ENCODE data around the gene SYNCRIP.
"Not testable (repeated sequence)": the region's sequence is repeated elsewhere in the genome, so short reads cannot be mapped to it uniquely, and the experiment has no call there.

Gene SYNCRIP

DNA sequence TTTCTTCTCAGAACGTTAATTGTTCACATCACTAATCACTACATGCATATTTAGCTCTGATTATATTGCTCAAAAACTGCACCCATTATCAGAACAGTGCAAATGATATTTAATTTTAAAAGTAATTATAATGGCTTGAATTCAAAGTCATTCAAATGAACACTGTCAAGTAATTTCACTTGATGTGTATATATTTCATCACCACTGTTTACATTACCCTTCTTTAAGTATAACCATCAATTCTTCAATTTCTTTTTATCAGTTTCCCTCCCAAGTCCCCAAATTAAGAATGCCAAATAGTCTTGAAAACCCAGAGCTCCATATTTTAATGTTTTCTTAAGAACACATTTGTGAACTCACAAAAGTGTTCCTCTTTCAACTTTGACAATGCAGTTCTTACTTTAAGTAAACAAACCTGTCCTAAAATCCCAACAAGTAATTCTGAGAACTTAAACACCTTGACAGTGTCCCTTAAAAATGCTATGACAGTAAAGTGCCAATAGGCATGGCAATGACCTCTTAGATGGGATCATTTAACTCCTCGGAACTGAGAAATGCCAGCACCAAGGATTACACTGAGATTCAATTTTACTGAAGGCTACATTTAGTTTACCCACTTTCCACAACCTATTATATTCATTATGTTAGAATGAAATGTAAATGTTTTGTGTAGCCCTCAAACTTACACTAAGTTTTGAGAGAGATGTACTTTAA is 32.3 kb downstream of the SYNCRIP start:
- no peak for DNase-seq
- intact Hi-C loops (cut with DNase I), result no loop called here

DNA sequence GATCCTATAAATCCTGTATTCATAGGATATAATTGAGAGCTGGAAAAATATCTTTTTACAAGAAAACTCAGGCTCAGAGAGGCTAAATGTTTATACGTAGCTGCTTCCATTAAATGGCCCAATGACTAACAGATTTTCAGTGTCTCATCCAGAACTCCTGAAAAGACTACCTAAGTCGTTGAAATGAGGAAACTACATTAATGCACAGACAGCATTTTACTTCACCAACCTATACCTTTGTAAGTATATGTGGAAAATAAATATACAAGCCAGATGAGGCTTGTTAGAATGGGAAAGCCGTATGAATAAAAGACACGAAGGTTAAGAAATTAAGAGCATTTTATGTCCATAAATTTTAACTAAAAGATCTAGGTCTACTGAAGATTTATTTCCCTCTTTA is 40.6 kb downstream of the SYNCRIP start:
- no peak for DNase-seq
- intact Hi-C loops (cut with DNase I), result no loop called here

DNA sequence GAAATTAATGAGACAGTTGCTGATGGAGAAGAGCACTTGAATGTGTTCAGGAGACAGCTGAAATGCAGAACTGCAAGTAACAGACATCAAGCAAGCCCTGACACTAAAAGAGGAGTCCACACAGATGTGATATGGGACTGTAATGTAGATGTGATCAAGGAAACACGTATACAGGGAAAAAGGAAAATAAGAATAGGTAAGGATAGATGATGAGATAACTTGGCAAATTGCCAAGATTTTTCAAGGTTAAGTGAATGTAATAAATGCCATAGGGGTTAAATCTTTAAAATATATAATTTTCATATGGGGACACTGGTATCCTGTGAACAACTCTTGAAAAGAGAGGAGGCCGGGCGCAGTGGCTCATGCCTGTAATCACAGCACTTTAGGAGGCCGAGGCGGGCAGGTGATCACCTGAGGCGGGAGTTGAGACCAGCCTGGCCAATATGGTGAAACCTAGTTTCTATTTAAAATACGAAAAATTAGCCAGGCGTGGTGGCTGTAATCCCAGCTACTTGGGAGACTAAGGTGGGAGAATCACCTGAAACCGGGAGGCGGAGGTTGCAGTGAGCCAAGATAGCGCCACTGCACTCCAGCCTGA is 41.9 kb downstream of the SYNCRIP start:
- peak in 2 of 10 donors; percentile 47 to 59 for DNase-seq

DNA sequence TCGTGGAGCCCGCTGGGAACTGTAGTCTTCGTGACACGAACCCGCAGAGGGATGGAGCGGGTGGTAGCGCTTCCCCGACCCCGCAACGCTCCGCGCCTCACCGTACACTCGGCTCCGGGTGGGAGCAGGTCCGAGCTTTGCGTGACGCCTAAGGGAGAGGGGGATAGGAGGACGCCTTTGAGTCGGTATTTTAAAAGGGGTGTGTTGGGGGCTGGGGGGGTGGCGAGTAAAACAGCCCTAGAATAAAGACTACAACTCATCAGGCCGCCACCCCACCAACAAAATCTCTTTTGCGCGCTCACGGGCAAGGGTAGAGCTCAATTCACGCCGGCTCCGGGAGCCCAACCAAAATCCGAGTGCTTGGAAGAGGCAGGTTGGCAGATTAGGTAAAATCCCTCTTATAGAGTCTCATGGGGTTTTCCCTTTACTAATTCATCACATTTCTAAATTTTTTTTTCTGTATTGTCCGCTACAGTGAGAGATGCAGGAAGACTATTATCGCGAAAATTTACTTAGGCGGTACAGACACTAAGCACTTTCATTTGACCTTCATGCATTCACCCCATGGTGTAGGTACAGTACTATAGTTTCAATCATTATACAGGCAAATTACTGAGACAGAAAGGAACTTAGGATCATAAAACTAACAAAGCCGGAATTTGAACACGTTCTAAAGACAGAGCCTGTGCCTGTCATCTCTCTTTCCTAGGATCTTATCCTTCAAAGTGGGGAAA is 48.3 kb downstream of the SYNCRIP start:
- intact Hi-C loops (cut with DNase I), result loop anchor here (1.0 kb wide), 1 partner anchor 49 kb away; no protein-coding TSS in a partner anchor
- peak in 1 of 10 donors; percentile 86 for DNase-seq

More for the DNA sequence above, 41.9 kb downstream of the SYNCRIP start:
- intact Hi-C loops (cut with DNase I), result no loop called here

DNA sequence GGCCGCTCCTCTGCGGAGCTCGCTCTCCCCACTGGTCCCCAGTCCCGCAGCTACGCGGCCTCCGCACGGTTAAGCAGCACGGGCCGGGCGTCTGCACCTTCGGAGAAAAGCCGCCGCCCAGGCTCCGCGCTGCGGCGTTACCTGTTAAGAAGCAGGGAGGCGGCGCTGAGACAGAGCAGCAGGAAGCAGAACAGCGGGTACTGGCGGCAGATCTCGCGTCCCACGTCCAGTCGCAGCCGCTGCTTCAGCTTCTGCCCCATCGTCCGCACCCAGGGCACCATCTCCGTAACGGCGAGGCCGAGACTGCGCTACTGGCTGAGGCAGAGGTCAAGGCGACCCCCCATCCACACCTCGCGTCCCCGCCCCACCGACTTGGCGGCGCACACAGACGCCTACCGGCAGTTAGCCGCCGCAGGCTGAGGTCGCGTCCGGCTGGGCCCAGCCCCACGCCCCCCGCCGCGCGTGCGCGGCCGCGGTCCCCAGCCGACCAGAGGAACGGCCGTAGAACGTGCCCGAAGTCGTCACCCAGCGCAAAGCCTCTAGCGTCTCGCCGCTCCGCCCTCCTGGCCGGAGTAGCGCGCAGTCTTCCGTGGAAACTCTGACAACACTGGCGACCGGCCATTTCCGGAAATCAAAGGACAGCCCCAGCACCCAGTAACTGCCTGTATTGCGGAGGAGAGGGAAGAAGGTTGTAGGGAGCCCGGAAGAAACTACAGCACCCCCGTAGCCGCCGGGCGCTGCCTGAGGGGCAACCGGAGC is 49.1 kb downstream of the SYNCRIP start, which contains the start of gene SNX14:
SNX14 (minus strand) TSS at position 421 of the 759 bp plus-strand sequence; CDS start at position 281, 140 bp downstream.
- peak; percentile 85 to 98 (median 90) for DNase-seq
- intact Hi-C loops (cut with DNase I), result loop anchor here (1.0 kb wide), 1 partner anchor 50 kb away; no protein-coding TSS in a partner anchor

DNA sequence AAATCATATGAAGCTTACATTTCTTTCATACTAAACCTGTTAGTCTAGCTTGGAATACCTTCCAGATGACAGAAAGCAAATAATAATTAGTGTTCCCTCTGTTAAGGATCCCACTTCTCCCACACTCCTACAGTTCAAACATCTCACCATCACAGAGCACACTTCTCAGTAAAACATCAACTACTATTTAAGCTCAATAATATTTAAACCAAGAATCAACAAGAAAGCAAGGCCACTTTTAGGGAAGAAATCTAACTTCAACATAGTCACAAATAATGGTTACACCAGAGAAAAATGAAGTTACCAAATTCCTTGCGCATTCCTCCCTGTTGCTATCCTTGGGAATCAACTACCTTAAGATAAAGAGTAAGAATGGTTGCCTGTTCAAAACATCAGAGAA is 50.7 kb downstream of the SYNCRIP start:
- no peak for DNase-seq
- intact Hi-C loops (cut with DNase I), result no loop called here

DNA sequence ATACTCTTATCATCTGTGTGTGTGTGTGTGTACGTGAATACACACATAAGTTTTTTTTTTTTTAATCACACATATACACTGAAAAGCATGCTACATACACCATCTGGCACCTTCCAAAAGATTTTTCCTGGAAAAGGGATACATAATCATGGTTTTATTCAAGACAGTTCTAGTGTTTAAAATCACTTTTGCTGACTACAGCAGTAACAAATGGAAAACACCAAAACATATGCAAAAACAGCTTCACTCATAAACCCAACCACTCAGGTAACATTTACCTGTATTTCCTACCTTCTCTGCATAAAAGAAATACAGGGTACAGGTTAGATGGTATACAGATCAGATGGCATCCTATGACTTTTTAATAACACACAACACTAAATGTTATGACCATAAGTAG is 51.5 kb downstream of the SYNCRIP start:
- intact Hi-C loops (cut with DNase I), result no loop called here

DNA sequence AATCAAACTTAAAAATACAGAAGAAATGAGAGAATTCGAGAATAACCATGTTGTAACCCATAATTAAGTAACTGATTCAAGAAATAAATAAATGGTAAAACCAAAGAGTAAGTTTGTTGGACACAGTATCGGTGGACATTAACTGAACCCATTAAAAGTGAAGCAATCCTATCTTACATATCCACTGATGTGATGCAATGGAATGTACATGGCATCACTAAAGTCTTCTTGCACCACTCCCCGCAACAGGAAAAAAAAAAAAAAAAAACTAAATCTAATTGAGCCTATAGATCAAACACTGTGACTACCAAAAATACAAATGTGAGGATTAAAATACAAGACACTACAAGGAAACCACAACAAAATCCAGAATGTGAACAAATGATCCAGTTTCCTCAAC is 56.9 kb downstream of the SYNCRIP start:
- intact Hi-C loops (cut with DNase I), result no loop called here
- DNase-seq, result no peak

More for the DNA sequence above, 51.5 kb downstream of the SYNCRIP start:
- DNase-seq, result no peak

DNA sequence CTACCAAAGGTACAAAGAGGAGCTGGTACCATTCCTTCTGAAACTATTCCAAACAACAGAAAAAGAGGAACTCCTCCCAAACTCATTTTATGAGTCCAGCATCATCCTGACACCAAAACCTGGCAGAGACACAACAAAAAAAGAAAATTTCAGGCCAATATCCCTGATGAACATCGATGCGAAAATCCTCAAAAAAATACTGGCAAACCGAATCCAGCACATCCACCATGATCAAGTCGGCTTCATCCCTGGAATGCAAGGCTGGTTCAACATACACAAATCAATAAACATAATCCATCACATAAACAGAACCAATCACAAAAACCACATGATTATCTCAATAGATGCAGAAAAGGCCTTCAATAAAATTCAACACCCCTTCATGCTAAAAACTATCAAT is 59.9 kb downstream of the SYNCRIP start:
- intact Hi-C loops (cut with DNase I); DNase-seq: not testable (repeated sequence)

DNA sequence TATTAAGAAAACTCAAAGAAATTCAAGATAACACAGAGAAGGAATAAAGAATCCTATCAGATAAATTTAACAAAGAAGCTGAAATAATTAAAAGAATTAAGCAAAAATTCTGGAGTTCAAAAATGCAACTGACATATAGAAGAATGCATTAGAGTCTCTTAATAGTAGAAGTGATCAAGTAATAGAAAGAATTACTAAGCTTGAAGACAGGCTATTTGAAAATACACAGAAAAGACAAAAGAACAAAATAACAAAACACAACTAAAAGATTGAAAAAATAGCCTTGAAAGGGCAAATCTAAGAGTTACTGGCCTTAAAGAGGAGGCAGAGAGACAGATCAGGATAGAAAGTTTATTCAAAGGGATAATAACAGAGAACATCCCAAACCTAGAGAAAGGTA is 61.1 kb downstream of the SYNCRIP start:
- DNase-seq, result no peak
- intact Hi-C loops (cut with DNase I), result no loop called here

DNA sequence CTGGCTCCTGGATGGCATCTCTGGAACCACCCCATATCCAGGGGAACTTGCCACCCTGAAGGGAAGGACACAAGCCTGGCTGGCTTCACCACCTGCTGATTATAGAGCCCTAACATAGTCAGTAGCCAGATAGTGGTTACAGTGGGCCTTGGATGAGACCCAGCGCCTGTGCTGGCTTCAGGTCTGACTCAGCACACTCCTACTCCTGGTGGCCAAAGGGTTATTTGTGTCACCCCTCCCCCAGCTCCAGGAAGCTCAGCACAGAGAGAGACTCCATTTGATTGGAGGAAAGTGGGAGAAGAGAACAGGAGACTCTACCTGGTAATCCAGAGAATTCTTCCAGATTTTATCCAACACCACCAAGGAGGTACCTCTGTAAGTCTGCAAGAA is 61.8 kb downstream of the SYNCRIP start:
- intact Hi-C loops (cut with DNase I), result no loop called here
- no peak for DNase-seq

DNA sequence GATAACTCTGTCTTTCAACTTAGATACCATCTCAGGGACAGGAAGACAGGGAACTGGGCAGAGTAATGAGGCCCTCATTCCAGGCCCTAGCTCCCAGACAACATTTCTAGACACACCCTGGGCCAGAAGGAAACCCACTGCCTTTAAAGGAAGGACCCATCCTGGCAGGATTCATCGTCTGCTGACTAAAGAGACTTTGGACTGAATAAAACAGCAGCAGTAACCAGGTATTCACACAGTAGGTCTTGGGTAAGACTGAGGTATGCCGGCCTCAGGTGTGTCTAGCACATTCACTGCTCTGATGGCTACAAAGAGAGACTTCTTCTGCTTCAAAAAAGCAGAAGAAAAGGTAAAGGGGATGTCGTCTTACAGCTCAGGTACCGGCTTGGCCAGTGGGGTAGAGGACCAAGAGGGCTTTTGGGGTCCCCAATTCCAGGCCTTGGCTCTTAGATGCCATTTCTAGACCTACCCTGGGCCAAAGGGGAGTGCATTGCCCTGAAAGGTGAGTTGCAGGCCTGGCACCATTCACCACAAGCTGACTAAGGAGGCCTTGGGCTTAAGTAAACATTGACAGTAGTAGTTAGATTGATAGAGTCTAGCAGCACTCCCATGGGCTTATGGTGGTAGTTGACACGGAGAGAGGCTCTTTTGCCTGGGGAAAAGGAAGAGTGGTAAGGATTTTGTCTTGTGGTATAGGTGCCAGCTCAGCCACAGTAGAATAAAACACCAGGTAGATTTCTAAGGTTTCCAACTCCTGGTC is 62.4 kb downstream of the SYNCRIP start:
- peak in 2 of 10 donors; percentile 32 to 55 for DNase-seq
- intact Hi-C loops (cut with DNase I), result no loop called here

DNA sequence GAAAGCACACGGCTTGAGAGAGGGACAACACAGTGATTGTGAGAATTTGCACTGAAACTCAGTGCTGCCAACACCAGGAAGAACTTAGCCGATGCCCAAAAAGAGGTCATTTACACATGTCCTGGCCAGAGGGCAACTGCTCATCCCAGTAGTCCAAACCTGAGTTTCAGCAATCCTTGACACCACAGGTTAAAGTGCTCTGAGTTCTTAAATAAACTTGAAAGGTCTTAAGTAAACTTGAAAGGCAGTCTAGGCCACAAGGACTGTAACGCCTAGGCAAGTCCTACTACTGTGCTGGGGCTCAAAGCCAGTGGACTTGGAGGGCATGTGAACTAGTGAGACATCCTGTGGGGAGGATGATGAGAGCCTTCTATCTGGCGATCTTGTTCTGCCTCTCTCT is 63.1 kb downstream of the SYNCRIP start:
- DNase-seq, result no peak
- intact Hi-C loops (cut with DNase I), result no loop called here

DNA sequence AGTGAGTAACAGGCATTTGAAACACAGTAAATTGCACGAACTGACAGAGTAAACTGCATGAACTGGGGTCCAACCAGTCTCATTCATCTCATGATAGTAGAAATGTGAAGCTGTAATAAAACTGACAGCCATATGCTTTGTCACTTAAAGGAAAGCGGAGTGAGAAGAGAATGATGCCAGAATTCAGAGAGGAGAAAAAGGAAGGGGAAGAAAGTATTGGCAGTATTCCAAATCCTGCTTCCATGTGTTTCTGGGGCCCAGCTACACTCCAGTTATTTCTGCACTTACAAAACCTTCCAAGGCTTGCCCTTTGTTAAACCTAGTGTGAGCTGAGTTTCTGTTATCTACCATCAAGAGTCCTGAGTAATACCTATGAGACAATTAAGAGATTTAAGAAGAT is 66.2 kb downstream of the SYNCRIP start:
- intact Hi-C loops (cut with DNase I), result no loop called here
- DNase-seq, result no peak

DNA sequence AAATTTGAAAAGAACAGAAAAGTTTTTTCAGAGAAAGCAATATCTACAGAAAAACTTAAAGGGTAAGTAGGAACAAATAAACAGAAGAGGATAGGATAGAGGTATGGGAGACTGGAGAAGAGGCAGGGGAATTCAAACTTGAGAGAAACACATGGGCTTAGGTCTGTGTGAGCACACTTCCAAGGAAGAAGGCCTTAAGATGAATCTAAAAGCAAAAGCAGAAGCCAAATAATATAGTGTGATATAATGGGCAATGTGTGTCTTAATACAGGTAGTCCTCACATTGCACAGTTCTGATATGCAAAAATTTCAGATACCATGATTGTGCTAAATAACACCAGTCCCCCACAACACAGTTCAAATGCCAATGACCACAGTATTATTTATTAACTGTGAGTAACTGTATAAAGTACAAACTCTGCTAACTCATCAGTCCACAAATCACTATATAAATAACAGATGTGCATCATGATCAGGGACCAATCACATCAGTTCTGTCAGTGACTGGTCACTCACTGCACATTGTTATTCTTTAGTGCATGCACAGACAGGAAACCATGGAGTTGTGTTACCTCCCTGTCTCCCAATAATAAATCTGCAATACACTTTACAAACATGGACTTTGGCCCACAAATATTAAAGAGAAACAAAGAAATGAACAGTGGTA is 67.6 kb downstream of the SYNCRIP start:
- no peak for DNase-seq
- intact Hi-C loops (cut with DNase I), result no loop called here

DNA sequence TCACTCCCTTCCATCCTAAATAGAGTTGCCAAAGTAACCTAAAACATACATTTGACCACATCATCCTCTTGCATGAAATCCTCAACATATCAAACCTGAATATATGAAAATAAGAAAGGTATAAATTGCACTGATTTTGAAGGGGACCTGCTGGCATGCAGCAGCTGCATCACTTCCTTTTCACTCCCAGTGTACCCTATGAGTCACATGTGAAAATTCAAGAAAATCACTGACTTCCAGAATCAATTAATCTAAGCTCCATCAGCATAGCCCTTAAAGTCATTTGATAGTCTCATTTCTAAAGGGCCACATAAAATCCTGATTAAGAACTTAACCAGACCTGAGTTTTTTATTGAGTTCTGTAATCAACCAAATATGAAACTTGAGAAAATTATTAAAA is 73.4 kb downstream of the SYNCRIP start:
- intact Hi-C loops (cut with DNase I), result no loop called here
- DNase-seq, result no peak

DNA sequence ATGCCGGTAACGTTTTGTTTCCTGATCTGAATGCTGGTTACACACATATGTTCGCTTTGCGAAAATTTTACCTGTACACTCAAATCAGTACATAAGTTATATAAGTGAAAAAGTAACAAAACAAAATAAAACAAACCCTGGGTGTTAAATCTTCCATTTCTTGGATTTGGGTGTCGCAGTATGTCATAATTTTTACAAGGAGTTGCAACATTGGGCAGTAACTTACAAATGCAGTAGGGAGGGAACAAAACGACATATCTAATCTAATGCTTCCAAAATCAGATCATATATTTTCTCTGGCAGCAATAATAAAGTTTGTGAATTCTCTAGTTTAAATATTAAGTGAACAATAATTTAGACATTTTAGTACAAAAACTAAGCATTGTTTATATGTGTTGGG is 74.3 kb downstream of the SYNCRIP start:
- intact Hi-C loops (cut with DNase I), result no loop called here
- no peak for DNase-seq

DNA sequence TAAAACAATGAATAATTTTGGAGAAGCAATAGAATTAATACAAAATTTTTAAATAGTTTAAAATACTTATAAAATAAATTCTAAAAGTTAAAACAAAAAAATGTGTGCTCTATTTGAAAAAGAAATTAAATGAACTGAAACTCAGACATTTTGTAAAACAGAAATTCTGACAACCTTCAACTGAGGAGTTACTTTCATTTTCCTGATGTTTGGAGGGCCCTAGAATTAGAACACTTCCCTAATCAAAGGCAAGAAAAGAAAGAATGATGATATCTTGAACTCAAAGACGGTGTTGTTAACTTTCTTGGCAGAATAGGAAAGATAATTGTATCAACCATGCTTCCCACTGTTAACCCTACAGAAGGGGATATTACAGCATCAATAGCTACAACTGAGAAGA is 77.0 kb downstream of the SYNCRIP start:
- no peak for DNase-seq
- intact Hi-C loops (cut with DNase I), result no loop called here

DNA sequence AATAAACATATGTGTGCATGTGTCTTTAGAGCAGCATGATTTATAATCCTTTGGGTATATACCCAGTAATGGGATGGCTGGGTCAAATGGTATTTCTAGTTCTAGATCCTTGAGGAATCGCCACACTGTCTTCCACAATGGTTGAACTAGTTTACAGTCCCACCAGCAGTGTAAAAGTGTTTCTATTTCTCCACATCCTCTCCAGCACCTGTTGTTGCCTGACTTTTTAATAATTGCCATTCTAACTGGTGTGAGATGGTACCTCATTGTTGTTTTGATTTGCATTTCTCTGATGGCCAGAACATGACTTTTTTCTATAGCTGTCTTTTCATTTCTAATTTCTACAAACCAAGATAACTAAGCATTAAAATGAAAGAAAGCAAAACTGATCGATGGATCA is 78.5 kb downstream of the SYNCRIP start:
- intact Hi-C loops (cut with DNase I), result not testable (repeated sequence)

More for the DNA sequence above, 78.5 kb downstream of the SYNCRIP start:
- not testable (repeated sequence) for DNase-seq

Data from posterior cingulate gyrus (tissue), 11 donors.